Trophoblast cell (in vitro differentiated cells and primary cell): ENCODE results near the gene CCDC169.

ENCODE experiments used
- DNase-seq, 2 donors: peaks; one replicate each; pipeline ENCODE4 v3.0.0-alpha.2; 2016
- H2AFZ ChIP-seq: 2 replicates; pipeline ENCODE4 v1.6.1; 2013; ENCODE audit warnings: low read length, moderate library complexity, mild to moderate bottlenecking; ENCODE audit not compliant: insufficient read depth, poor library complexity
- H2AK5ac ChIP-seq: 2 replicates; pipeline ENCODE4 v1.6.1; 2013; ENCODE audit warnings: mild to moderate bottlenecking, low read length
- H2BK120ac ChIP-seq: 2 replicates; pipeline ENCODE4 v1.6.1; 2013; ENCODE audit warnings: low read length, mild to moderate bottlenecking, moderate library complexity; ENCODE audit not compliant: insufficient read depth, poor library complexity
- H2BK12ac ChIP-seq: 2 replicates; pipeline ENCODE4 v1.6.1; 2013; ENCODE audit warnings: mild to moderate bottlenecking, low read length, moderate library complexity
- H2BK5ac ChIP-seq: 2 replicates; pipeline ENCODE4 v1.6.1; 2013; ENCODE audit warnings: low read length, low read depth, moderate library complexity, mild to moderate bottlenecking; ENCODE audit not compliant: poor library complexity
- H3K14ac ChIP-seq: 2 replicates; pipeline ENCODE4 v1.6.1; 2013; ENCODE audit warnings: mild to moderate bottlenecking, low read length
- H3K18ac ChIP-seq: 2 replicates; pipeline ENCODE4 v1.6.1; 2013; ENCODE audit warnings: mild to moderate bottlenecking, low read length
- H3K23ac ChIP-seq: 2 replicates; pipeline ENCODE4 v1.6.1; 2013; ENCODE audit warnings: low read length
- H3K27ac ChIP-seq: 2 replicates; pipeline ENCODE4 v1.5.1; 2013; ENCODE audit warnings: low read depth, mild to moderate bottlenecking, inconsistent platforms, low read length, moderate library complexity
- H3K27me3 ChIP-seq: 2 replicates; pipeline ENCODE4 v1.6.1; 2013; ENCODE audit warnings: inconsistent platforms, mild to moderate bottlenecking, low read length, moderate library complexity; ENCODE audit not compliant: insufficient read depth
- H3K36me3 ChIP-seq, 2 experiments: 1 replicate in 1 of 2; 2 replicates in 1 of 2; pipeline ENCODE4 v1.6.1; 2013; ENCODE audit warnings: low read length in 2 of 2, mild to moderate bottlenecking in 2 of 2, moderate library complexity in 1 of 2; ENCODE audit not compliant: insufficient read depth in 2 of 2, control insufficient read depth in 1 of 2
- H3K4ac ChIP-seq: 2 replicates; pipeline ENCODE4 v1.6.1; 2013; ENCODE audit warnings: low read depth, mild to moderate bottlenecking, low read length, moderate library complexity
- H3K4me1 ChIP-seq, 2 experiments: 1 replicate in 1 of 2; 2 replicates in 1 of 2; pipeline ENCODE4 v1.6.1; 2013; ENCODE audit warnings: low read length in 2 of 2, mild to moderate bottlenecking in 2 of 2, moderate library complexity in 1 of 2; ENCODE audit not compliant: insufficient read depth in 2 of 2, control insufficient read depth in 1 of 2
- H3K4me2 ChIP-seq: 2 replicates; pipeline ENCODE4 v1.6.1; 2013; ENCODE audit warnings: inconsistent platforms, mild to moderate bottlenecking, low read length, moderate library complexity
- H3K4me3 ChIP-seq: 2 replicates; pipeline ENCODE4 v1.5.1; 2013; ENCODE audit warnings: mild to moderate bottlenecking, low read depth, low read length, inconsistent platforms
- H3K79me1 ChIP-seq: one replicate; pipeline ENCODE4 v1.6.1; 2013; ENCODE audit warnings: low read length
- H3K79me2 ChIP-seq: 2 replicates; pipeline ENCODE4 v1.6.1; 2013; ENCODE audit warnings: low read length, mild to moderate bottlenecking; ENCODE audit not compliant: control insufficient read depth, insufficient read depth, poor library complexity
- H3K9ac ChIP-seq: 2 replicates; pipeline ENCODE4 v1.6.1; 2013; ENCODE audit warnings: mild to moderate bottlenecking, low read length
- H3K9me3 ChIP-seq: 2 replicates; pipeline ENCODE4 v1.6.1; 2013; ENCODE audit warnings: low read depth, mild to moderate bottlenecking, control low read depth, inconsistent platforms, low read length; ENCODE audit not compliant: insufficient read depth
- H4K12ac ChIP-seq: 2 replicates; pipeline ENCODE4 v1.6.1; 2013; ENCODE audit warnings: low read depth, mild to moderate bottlenecking, low read length, moderate library complexity
- H4K8ac ChIP-seq: 2 replicates; pipeline ENCODE4 v1.6.1; 2013; ENCODE audit warnings: low read depth, mild to moderate bottlenecking, low read length, moderate library complexity
- H4K91ac ChIP-seq: one replicate; pipeline ENCODE4 v1.6.1; 2013; ENCODE audit warnings: low read depth, mild to moderate bottlenecking, low read length, moderate library complexity
- WGBS: extraction: QIAGEN DNeasy Blood & Tissue Kit; methylation state at CpG from one replicate; pipeline ENCODE4 v1.1.7; 2013; ENCODE audit warnings: missing lambda C conversion rate; ENCODE audit not compliant: insufficient read length, insufficient coverage; ENCODE audit errors: extremely low coverage; 5-methylcytosine and 5-hydroxymethylcytosine counted together

The CCDC169 gene

DNA sequence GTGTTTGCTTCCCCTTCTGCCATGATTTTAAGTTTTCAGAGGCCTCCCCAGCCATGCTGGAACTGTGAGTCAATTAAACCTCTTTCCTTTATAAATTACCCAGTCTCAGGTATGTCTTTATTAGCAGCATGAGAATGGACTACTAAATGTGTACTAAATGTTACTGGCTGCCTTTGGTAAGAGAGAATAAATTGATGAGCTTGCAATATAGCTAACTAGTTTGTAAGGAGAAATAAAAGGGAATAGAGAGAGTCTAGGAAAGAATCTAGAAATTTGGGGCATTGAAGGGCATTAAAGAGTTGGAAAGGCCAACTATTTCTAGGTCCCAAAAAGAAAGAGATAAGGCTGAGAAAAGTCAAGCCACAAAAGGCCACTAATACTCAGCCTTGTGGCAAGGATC, 77.7 kb downstream of the CCDC169 start:
- no peak overlapping the region for H4K8ac ChIP-seq
- H2BK5ac ChIP-seq, result no peak overlapping the region
- no peak overlapping the region for H3K9ac ChIP-seq
- H3K4me2 ChIP-seq, result no peak overlapping the region
- H2AFZ ChIP-seq, result no peak overlapping the region
- no peak overlapping the region for H4K91ac ChIP-seq
- H4K12ac ChIP-seq, result no peak overlapping the region
- no peak overlapping the region for H3K18ac ChIP-seq
- H3K4ac ChIP-seq, result no peak overlapping the region
- H3K79me2 ChIP-seq, result no peaks in the 10 kb centered on the region
- H3K27me3 ChIP-seq, result no peaks in the 10 kb centered on the region
- H3K27ac ChIP-seq, result no peak overlapping the region
- H3K4me1 ChIP-seq, result no peaks in the 10 kb centered on the region
- no peak overlapping the region for H2AK5ac ChIP-seq
- H3K36me3 ChIP-seq, result no peaks in the 10 kb centered on the region
- no peak overlapping the region for H2BK12ac ChIP-seq
- no peak for DNase-seq
- no peak overlapping the region for H3K4me3 ChIP-seq
- no peak overlapping the region for H2BK120ac ChIP-seq
- no peak overlapping the region for H3K14ac ChIP-seq
- no peaks in the 10 kb centered on the region for H3K79me1 ChIP-seq
- H3K23ac ChIP-seq, result no peak overlapping the region
- no peaks in the 10 kb centered on the region for H3K9me3 ChIP-seq

DNA sequence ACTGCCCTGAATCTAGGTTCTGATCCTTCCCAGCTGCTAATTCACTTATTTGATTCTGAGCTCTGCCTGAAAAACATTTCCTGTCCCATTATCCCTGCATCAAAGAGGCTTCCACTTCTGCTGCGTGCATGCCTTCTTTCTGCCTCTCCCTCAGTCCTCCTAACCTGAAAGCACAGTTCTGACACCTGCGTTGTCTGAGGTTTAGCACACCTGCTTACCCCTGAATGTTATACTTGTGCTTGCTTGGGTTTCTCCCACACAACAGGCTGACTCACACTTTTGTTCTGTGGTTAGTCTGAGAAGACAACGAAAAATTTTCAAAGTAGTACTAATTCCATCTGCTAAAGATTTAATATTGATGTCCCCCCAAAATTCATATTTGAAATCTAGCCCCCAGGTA, 80.2 kb downstream of the CCDC169 start:
- Histone ChIP-seq H2BK120ac (no peak overlapping the region), H3K14ac (no peak overlapping the region), H2AK5ac (no peak overlapping the region), H3K27ac (no peak overlapping the region), H3K4ac (no peak overlapping the region), H2BK12ac (no peak overlapping the region), H4K91ac (no peak overlapping the region), H2BK5ac (no peak overlapping the region), H4K8ac (no peak overlapping the region), H3K9ac (no peak overlapping the region), H3K27me3 (no peaks in the 10 kb centered on the region), H3K4me3 (no peak overlapping the region), H3K79me1 (no peaks in the 10 kb centered on the region), H3K18ac (no peak overlapping the region), H3K79me2 (no peaks in the 10 kb centered on the region), H3K36me3 (no peaks in the 10 kb centered on the region), H2AFZ (no peak overlapping the region), H3K4me1 (no peaks in the 10 kb centered on the region), H3K9me3 (no peaks in the 10 kb centered on the region), H3K4me2 (no peak overlapping the region), H4K12ac (no peak overlapping the region), H3K23ac (no peak overlapping the region)
- no CpG with 5 or more reads among the region's 3 CpGs for WGBS
- DNase-seq, result no peak

DNA sequence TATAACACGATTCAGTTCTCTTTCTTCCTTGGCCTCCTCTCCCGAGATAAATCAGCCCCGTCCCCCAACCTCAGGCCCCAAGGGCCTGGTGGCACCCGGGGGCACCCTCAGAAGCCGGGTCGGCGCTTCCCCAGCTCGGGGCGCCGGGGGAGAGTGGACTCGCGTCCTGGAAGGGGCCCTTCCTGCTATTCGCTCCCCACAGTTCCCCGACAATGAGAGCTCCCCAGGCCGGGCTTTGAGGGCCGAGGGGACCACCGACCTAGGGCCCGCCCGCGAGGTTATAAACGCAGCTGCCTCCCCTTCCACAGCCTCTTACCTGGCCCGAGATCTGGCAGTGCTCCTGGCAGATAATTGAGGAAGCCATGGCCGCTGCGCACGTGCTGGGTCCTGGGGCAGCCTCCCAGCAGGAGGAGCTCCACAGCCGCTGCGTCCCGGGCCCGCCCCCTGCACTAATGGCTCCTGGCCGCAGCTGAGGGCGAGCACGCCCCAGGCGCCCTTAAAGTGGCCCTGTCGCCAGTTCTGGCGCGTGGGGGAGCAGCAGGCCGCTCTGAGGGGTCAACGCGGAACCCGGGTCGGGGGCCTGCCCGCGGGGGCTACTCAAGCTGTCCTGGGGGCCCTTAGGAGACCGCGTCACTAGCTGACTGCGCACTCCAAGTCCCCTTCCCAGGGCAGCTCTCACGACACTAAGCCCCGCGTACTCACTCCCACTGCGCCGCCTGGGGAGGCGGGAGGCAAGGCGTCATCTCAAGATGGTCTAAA, 83.3 kb downstream of the CCDC169 start, which contains the start of gene SOHLH2:
TSS of gene SOHLH2 (minus strand) at position 394 of the 759 bp plus-strand sequence. CDS start at position 364, 30 bp downstream.
- no peak within 1 kb of the TSS for H2BK120ac ChIP-seq
- no peaks in the 10 kb centered on the region for H3K27me3 ChIP-seq
- no peak within 1 kb of the TSS for H3K4me2 ChIP-seq
- no peak within 1 kb of the TSS for H2BK5ac ChIP-seq
- H2AK5ac ChIP-seq, result no peak within 1 kb of the TSS
- no peaks in the 10 kb centered on the region for H3K79me1 ChIP-seq
- no peak within 1 kb of the TSS for H3K4ac ChIP-seq
- DNase-seq, result peak; percentile 82 to 86
- H3K4me1 ChIP-seq, result no peaks in the 10 kb centered on the region
- no peak within 1 kb of the TSS for H4K91ac ChIP-seq
- WGBS, result no CpG with 5 or more reads among the region's 53 CpGs
- H3K14ac ChIP-seq, result no peak within 1 kb of the TSS
- H3K4me3 ChIP-seq, result no peak within 1 kb of the TSS
- H3K23ac ChIP-seq, result no peak within 1 kb of the TSS
- no peak within 1 kb of the TSS for H4K8ac ChIP-seq
- H2AFZ ChIP-seq, result no peak within 1 kb of the TSS
- no peak within 1 kb of the TSS for H3K18ac ChIP-seq
- H3K9me3 ChIP-seq, result no peaks in the 10 kb centered on the region
- no peaks in the 10 kb centered on the region for H3K36me3 ChIP-seq
- no peak within 1 kb of the TSS for H4K12ac ChIP-seq
- H3K27ac ChIP-seq, result no peak within 1 kb of the TSS
- H3K9ac ChIP-seq, result no peak within 1 kb of the TSS
- no peaks in the 10 kb centered on the region for H3K79me2 ChIP-seq
- H2BK12ac ChIP-seq, result no peak within 1 kb of the TSS

DNA sequence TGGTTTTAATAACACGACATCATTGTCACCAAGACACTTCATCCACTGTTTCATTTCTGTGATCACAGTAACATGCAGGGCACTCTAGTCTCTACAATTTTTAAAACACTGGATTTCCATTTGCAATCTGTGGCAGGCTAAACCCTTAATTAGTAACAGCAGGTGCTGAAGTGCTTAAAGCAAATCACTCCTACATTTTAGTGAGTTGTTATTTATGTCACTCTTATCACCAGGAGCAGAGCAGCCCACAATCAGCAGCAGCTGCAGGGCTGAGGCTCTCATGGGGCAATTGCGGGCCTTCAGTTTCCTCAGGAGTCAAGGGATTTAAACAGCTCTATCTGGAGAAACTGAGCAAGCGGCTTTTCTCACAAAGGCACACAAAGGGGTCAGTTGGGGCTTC, 84.8 kb downstream of the CCDC169 start:
- no peaks in the 10 kb centered on the region for H3K4me1 ChIP-seq
- no peak overlapping the region for H4K91ac ChIP-seq
- no peaks in the 10 kb centered on the region for H3K27me3 ChIP-seq
- no peak overlapping the region for H3K4me3 ChIP-seq
- H3K9ac ChIP-seq, result no peak overlapping the region
- no peak overlapping the region for H2AFZ ChIP-seq
- H3K18ac ChIP-seq, result no peak overlapping the region
- no peak overlapping the region for H3K23ac ChIP-seq
- whole genome bisulfite sequencing, result no CpG with 5 or more reads among the region's 3 CpGs
- H3K14ac ChIP-seq, result no peak overlapping the region
- no peak overlapping the region for H2AK5ac ChIP-seq
- no peaks in the 10 kb centered on the region for H3K79me2 ChIP-seq
- no peaks in the 10 kb centered on the region for H3K79me1 ChIP-seq
- no peak overlapping the region for H2BK5ac ChIP-seq
- H3K27ac ChIP-seq, result no peak overlapping the region
- H4K12ac ChIP-seq, result no peak overlapping the region
- no peak overlapping the region for H4K8ac ChIP-seq
- no peak overlapping the region for H2BK12ac ChIP-seq
- no peak overlapping the region for H3K4ac ChIP-seq
- no peak for DNase-seq
- no peak overlapping the region for H2BK120ac ChIP-seq
- H3K36me3 ChIP-seq, result no peaks in the 10 kb centered on the region
- H3K9me3 ChIP-seq, result no peaks in the 10 kb centered on the region
- H3K4me2 ChIP-seq, result no peak overlapping the region
